Spleen (tissue), 11 donors: ENCODE measurements around the gene RNMT. TPM values are rescaled to one million over a fixed set of nuclear protein-coding genes. Genes with fewer than 3 reads are reported as not detected.

ENCODE experiments used
- DNase-seq: peaks from one replicate; pipeline ENCODE4 v3.0.0-alpha.2; 2020
- H3K27ac ChIP-seq, 8 donors: fragments of 200-600 bp; sonication (generic) in 7 of 8; 1 replicate in 4 of 8; 2 replicates in 4 of 8; pipeline versions ENCODE4 v1.5.0 to v1.8.0; 2016 to 2021; ENCODE audit warnings: inconsistent platforms in 4 of 8, mild to moderate bottlenecking in 4 of 8, moderate library complexity in 1 of 8
- H3K27me3 ChIP-seq, 7 donors: fragments of 200-600 bp; sonication (generic) in 6 of 7; replicated peaks in 1 of 7; 1 replicate in 4 of 7; 2 replicates in 3 of 7; pipeline versions ENCODE4 v1.5.0 to v1.8.0; 2016 to 2021; ENCODE audit warnings: inconsistent platforms in 3 of 7, mild to moderate bottlenecking in 1 of 7
- H3K36me3 ChIP-seq, 6 donors: fragments of 200-600 bp; sonication (generic) in 5 of 6; 1 replicate in 4 of 6; 2 replicates in 2 of 6; pipeline versions ENCODE4 v1.5.0 to v1.8.0; 2016 to 2021; ENCODE audit warnings: inconsistent platforms in 2 of 6
- H3K4me1 ChIP-seq, 6 donors: fragments of 200-600 bp; sonication (generic) in 5 of 6; 1 replicate in 3 of 6; 2 replicates in 3 of 6; pipeline versions ENCODE4 v1.5.0 to v1.8.0; 2016 to 2021; ENCODE audit warnings: inconsistent platforms in 3 of 6
- H3K4me3 ChIP-seq, 8 donors: fragments of 200-600 bp; sonication (generic) in 7 of 8; 1 replicate in 4 of 8; 2 replicates in 4 of 8; pipeline versions ENCODE4 v1.5.0 to v1.8.0; 2016 to 2021; ENCODE audit warnings: inconsistent platforms in 4 of 8, mild to moderate bottlenecking in 4 of 8, moderate library complexity in 2 of 8
- H3K9me3 ChIP-seq, 8 donors: fragments of 200-600 bp; sonication (generic) in 7 of 8; 1 replicate in 4 of 8; 2 replicates in 4 of 8; pipeline versions ENCODE4 v1.5.0 to v1.8.0; 2016 to 2021; ENCODE audit warnings: inconsistent platforms in 4 of 8
- POLR2A ChIP-seq, 3 donors: fragments of 450-650 bp; IDR thresholded peaks; one replicate each; pipeline ENCODE4 v1.5.1; 2017; ENCODE audit warnings: antibody characterized with exemption in 3 of 3, mild to moderate bottlenecking in 1 of 3
- POLR2AphosphoS5 ChIP-seq, 3 donors: sonication (generic); formaldehyde crosslinking; IDR thresholded peaks; one replicate each; pipeline ENCODE4 v1.5.1; 2017; ENCODE audit warnings: antibody characterized with exemption in 3 of 3
- WGBS, 5 donors: extraction: QIAGEN DNeasy Blood & Tissue Kit in 3 of 5; methylation state at CpG; one replicate each; pipeline versions ENCODE4 v1.1.5 to v1.1.7; 2013 to 2018; 5-methylcytosine and 5-hydroxymethylcytosine counted together
- intact Hi-C: fragments of 100-400 bp; cut with DNase I; formaldehyde crosslinking; loops from one replicate; pipeline ENCODE4 v1.15.0; 2023; ENCODE audit warnings: low total_unique reads
- polyA plus RNA-seq, 3 donors: library from polyadenylated mRNA; stranded (reverse); fragments of 200-250 nt; gene quantifications; one replicate each; pipeline ENCODE4 v1.2.1, GENCODE V29; 2013
- total RNA-seq, 7 donors: library from RNA; depleted of rRNA in 3 of 7; stranded (reverse); fragments of >200 nt in 3 of 7; fragmentation: NEBNext Ultra II Directional in 4 of 7; extraction: Animal tissue kit (Norgen Biotek cat#: 25700) in 4 of 7; gene quantifications; one replicate each; pipeline versions ENCODE4 v1.1.0 to v1.2.1, GENCODE V29; 2016 to 2021
- TF ChIP-seq, protein P1 (sequence below), 11 experiments: fragments of 200-600 bp in 7 of 11; fragments of 450-650 bp in 4 of 11; sonication (generic) in 4 of 11; IDR thresholded peaks in 8 of 11; conservative IDR thresholded peaks in 3 of 11; 1 replicate in 7 of 11; 2 replicates in 4 of 11; pipeline versions ENCODE4 v1.4.0 to v1.8.0; 2016 to 2021; ENCODE audit warnings: antibody characterized with exemption in 11 of 11, inconsistent platforms in 4 of 11, mild to moderate bottlenecking in 1 of 11
- donor health status: healthy with polysubstance abuse.
- donor health status: DM: no; HTN: no; CAD: no; lungs with moderate emphysema.
- donor health status: DM: no; HTN: no; CAD: no.
- donor health status: Bipolar disorder and iron deficiency.
- donor health status: healthy.
- donor health status: DM: no; HTN: no; CAD: no.
- donor health status: DM: yes; HTN: yes; CAD: no.

The RNMT gene
- total and polyA plus RNA-seq, 10 donors = 11.4 to 33.3 (median 23.3) TPM

DNA sequence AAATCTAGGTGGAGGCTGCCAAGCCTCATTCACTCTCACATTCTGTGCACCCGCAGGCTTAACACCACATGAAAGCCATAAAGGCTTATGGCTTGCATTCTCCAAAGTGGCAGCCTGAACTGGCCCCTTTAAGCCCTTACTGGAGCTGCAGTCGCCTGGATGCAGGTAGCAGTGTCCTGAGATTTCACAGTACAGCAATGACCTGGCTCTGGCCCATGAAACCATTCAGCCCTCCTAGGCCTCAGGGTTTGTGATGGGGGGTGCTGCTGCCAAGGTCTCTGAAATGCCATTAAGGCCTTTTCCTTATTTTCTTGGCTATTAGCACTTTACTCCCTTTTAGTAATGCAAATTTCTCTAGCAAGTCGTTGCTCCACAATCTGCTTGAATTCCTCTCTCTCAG, 48.6 kb downstream of the RNMT start:
- Histone ChIP-seq H3K4me1 (no peaks in the 10 kb centered on the region), H3K9me3 (peaks cover 0 to 17% (median 15%) of the 10 kb centered on the region in 8 donors), H3K27me3 (peaks cover 0 to 4% (median 0%) of the 10 kb centered on the region in 7 donors), H3K27ac (no peak overlapping the region), H3K36me3 (no peaks in the 10 kb centered on the region), H3K4me3 (no peak overlapping the region)
- no peak for DNase-seq
- 68 to 73% (median 70%) methylated on average over 3 of the region's 3 CpGs for WGBS, 5 donors
- TF ChIP-seq POLR2AphosphoS5 (IDR thresholded peaks at IDR 0.05) (no peak), POLR2A (IDR thresholded peaks at IDR 0.05) (no peak)
- TF ChIP-seq, protein P1, sequence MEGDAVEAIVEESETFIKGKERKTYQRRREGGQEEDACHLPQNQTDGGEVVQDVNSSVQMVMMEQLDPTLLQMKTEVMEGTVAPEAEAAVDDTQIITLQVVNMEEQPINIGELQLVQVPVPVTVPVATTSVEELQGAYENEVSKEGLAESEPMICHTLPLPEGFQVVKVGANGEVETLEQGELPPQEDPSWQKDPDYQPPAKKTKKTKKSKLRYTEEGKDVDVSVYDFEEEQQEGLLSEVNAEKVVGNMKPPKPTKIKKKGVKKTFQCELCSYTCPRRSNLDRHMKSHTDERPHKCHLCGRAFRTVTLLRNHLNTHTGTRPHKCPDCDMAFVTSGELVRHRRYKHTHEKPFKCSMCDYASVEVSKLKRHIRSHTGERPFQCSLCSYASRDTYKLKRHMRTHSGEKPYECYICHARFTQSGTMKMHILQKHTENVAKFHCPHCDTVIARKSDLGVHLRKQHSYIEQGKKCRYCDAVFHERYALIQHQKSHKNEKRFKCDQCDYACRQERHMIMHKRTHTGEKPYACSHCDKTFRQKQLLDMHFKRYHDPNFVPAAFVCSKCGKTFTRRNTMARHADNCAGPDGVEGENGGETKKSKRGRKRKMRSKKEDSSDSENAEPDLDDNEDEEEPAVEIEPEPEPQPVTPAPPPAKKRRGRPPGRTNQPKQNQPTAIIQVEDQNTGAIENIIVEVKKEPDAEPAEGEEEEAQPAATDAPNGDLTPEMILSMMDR (IDR thresholded peaks at IDR 0.05 in 8 of 11, conservative IDR thresholded peaks at IDR 0.05 in 3 of 11) = no peak
- intact Hi-C loops = no loop called here

DNA sequence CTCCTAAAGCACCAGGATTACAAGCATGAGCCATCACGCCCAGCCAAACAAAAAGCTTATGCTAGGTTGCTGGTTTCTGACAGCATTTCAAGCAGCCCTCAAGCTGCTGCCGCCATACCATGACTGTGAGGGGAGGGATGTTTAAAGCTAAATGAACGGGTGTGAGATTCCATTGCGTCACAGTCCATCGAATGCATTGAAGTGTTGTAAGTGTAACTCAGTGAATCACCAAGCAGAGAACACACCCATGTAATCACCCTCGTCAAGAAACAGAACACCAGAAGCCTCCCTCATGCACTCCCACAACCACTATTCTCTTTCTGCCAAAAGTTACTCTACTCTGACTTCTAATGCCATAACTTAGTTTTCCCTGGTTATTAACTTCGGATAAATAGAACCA, 64.7 kb downstream of the RNMT start:
- WGBS, 5 donors = 76 to 89% (median 83%) methylated on average over 7 of the region's 7 CpGs
- TF ChIP-seq, protein P1 (IDR thresholded peaks at IDR 0.05 in 8 of 11, conservative IDR thresholded peaks at IDR 0.05 in 3 of 11) = no peak
- TF ChIP-seq POLR2AphosphoS5 (IDR thresholded peaks at IDR 0.05) = no peak
- TF ChIP-seq POLR2A (IDR thresholded peaks at IDR 0.05) = no peak
- H3K4me3 ChIP-seq = no peak overlapping the region
- no peaks in the 10 kb centered on the region for H3K36me3 ChIP-seq
- no peak overlapping the region for H3K27ac ChIP-seq
- intact Hi-C loops = no loop called here
- DNase-seq = no peak
- H3K4me1 ChIP-seq = no peaks in the 10 kb centered on the region
- peaks cover 0 to 13% (median 10%) of the 10 kb centered on the region in 8 donors for H3K9me3 ChIP-seq
- peaks cover 0 to under 1% (median 0%) of the 10 kb centered on the region in 7 donors for H3K27me3 ChIP-seq

DNA sequence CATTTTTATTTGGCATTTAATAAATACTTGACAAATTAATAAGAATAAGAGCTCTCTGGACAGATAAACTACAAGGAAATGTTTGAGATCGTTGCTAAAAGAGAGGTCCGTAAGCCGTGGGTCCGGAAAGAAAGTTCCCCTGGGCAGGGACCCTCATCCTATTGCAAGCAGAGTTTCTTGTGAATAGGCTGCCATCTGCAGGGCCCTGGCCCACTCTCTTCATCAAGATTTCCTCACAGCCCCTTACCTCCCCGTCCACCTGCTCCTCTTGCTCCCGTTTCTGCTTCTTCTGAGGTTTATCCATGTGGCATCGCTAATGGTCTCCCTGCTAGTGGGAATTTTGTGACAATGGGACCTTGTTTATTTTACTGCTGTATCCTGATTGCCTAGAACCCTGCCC, 67.3 kb downstream of the RNMT start:
- Histone ChIP-seq H3K27ac (no peak overlapping the region), H3K36me3 (no peaks in the 10 kb centered on the region), H3K9me3 (peaks cover 0 to 2% (median 0%) of the 10 kb centered on the region in 8 donors), H3K4me3 (no peak overlapping the region), H3K27me3 (peaks cover 0 to 20% (median 0%) of the 10 kb centered on the region in 7 donors), H3K4me1 (no peaks in the 10 kb centered on the region)
- DNase-seq = no peak
- intact Hi-C loops = no loop called here
- TF ChIP-seq, protein P1 (IDR thresholded peaks at IDR 0.05 in 8 of 11, conservative IDR thresholded peaks at IDR 0.05 in 3 of 11) = no peak
- TF ChIP-seq POLR2A (IDR thresholded peaks at IDR 0.05) (no peak), POLR2AphosphoS5 (IDR thresholded peaks at IDR 0.05) (no peak)
- 32 to 50% (median 38%) methylated on average over 7 of the region's 7 CpGs for WGBS, 5 donors

DNA sequence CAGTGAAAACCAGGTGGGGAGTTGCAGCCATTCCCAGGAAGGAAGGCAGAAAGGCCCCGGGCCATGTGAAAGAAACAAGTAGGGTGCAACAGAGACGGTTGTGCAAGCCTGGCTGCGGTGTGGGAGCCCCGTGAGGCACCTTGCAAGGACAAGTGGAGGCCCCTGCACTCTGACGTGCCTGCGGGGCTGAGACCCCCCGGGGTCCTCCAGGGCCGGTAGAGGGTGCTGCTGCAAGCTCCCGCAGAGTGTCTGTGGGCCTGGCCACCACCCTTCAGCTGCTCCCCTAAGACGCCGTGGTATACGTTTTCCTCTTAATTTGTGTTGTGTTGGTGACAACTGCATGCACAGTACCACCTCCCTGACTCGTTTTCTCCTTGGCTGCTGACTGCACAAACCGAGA, 70.0 kb downstream of the RNMT start:
- H3K4me3 ChIP-seq = no peak overlapping the region

More for the DNA sequence above, 70.0 kb downstream of the RNMT start:
- Histone ChIP-seq H3K27me3 (peaks cover 0 to 44% (median 14%) of the 10 kb centered on the region in 7 donors), H3K36me3 (no peaks in the 10 kb centered on the region), H3K4me1 (peaks cover 0 to 9% (median 7%) of the 10 kb centered on the region in 6 donors), H3K27ac (no peak overlapping the region), H3K9me3 (peaks cover 0 to 2% (median 0%) of the 10 kb centered on the region in 8 donors)
- TF ChIP-seq POLR2A (IDR thresholded peaks at IDR 0.05) = no peak
- no peak for TF ChIP-seq POLR2AphosphoS5 (IDR thresholded peaks at IDR 0.05)
- TF ChIP-seq, protein P1 (IDR thresholded peaks at IDR 0.05 in 8 of 11, conservative IDR thresholded peaks at IDR 0.05 in 3 of 11) = no peak
- no peak for DNase-seq
- 78 to 86% (median 84%) methylated on average over 14 of the region's 14 CpGs for WGBS, 5 donors
- intact Hi-C loops = no loop called here
